ENCODE measurements around the gene METTL16. TPM values are rescaled to one million over a fixed set of nuclear protein-coding genes. Genes with fewer than 3 reads are reported as not detected.

METTL16 gene
- total and polyA plus RNA-seq, 12 donors, result 9.9 to 31.9 (median 26.5) TPM

DNA sequence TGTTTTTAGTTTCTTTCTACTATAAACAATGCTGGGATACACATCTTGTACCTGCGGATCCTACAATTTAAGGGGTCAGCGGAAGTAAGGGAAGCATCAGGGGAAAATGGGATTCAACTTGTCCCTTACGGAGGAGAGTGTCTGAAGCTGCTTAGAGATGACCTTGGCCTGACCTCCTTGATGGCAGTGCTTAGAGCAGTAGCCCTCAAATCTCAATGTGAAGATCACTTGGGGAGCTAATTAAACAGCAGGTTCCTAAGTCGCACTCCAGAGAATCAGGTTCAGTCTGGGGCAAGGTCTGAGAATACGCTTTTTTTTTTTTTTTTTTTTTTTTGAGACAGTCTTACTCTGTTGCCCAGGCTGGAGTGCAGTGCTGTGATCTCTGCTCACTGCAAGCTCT is 9.6 kb upstream of the METTL16 start:
- Histone ChIP-seq H3K36me3 (no peaks in the 10 kb centered on the region), H3K27ac (no peak overlapping the region), H3K4me3 (no peak overlapping the region), H3K27me3 (no peaks in the 10 kb centered on the region), H3K4me1 (peaks cover 0 to 6% (median 0%) of the 10 kb centered on the region in 9 donors), H3K9me3 (no peaks in the 10 kb centered on the region)
- 83 to 85% methylated on average over 4 to 5 of the region's 5 CpGs for WGBS, 2 donors
- intact Hi-C loops (cut with DNase I), result loop anchor here in 1 of 10 donors (10.0 kb wide), 1 partner anchor 54 kb away; no protein-coding TSS in a partner anchor
- TF ChIP-seq, protein P1, sequence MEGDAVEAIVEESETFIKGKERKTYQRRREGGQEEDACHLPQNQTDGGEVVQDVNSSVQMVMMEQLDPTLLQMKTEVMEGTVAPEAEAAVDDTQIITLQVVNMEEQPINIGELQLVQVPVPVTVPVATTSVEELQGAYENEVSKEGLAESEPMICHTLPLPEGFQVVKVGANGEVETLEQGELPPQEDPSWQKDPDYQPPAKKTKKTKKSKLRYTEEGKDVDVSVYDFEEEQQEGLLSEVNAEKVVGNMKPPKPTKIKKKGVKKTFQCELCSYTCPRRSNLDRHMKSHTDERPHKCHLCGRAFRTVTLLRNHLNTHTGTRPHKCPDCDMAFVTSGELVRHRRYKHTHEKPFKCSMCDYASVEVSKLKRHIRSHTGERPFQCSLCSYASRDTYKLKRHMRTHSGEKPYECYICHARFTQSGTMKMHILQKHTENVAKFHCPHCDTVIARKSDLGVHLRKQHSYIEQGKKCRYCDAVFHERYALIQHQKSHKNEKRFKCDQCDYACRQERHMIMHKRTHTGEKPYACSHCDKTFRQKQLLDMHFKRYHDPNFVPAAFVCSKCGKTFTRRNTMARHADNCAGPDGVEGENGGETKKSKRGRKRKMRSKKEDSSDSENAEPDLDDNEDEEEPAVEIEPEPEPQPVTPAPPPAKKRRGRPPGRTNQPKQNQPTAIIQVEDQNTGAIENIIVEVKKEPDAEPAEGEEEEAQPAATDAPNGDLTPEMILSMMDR (IDR thresholded peaks at IDR 0.05), result no peak
- DNase-seq (no peak), ATAC-seq (no peak)

DNA sequence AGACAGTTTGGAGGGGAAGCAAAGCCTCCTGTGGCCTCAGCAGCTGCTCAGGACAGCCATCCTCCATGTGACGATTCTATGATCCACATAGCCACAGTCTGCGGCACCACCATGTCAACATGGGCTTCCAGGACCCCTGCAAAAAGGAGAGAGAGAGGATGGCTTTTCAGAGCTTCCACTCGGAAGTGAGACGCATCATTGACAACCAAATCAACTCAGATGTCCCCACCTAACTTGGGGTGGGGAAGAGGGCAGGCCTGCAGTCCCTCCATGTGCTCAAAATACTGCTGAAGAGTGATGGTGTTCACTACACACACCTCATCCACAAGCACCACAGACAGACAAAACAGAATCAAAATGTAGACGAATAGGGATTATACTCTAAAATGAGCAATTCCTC is 5.9 kb upstream of the METTL16 start:
- peaks cover 0 to 4% (median 2%) of the 10 kb centered on the region in 9 donors for H3K4me1 ChIP-seq
- no peak overlapping the region for H3K27ac ChIP-seq
- no peaks in the 10 kb centered on the region for H3K9me3 ChIP-seq
- no peaks in the 10 kb centered on the region for H3K27me3 ChIP-seq
- intact Hi-C loops (cut with DNase I), result loop anchor here in 2 of 10 donors (10.0 kb wide), 1 partner anchor 167 kb away; no protein-coding TSS in a partner anchor
- DNase-seq, result no peak
- H3K4me3 ChIP-seq, result no peak overlapping the region
- TF ChIP-seq, protein P1 (IDR thresholded peaks at IDR 0.05), result no peak
- 82 to 88% methylated on average over 5 of the region's 5 CpGs for WGBS, 2 donors
- ATAC-seq, result no peak
- H3K36me3 ChIP-seq, result no peaks in the 10 kb centered on the region

DNA sequence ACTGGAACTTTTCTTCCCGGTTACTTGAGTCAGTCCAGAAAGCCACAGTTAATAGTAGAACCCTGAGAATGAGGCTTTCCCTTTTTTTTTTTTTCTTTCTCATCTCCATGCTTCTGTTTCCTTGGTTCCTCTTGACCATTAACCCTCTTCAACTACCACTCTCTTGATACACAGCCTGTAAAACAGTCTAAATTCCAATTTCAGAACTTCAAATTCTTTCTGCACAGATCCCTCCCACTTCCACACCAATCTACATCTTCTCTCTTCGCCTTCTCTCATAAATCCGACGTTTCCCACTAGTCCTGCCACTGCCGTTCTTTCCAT is 588 bp downstream of the METTL16 start:
- peaks cover 4 to 38% (median 28%) of the 10 kb centered on the region in 9 donors for H3K4me1 ChIP-seq
- ATAC-seq, result peak in 1 of 8 donors; percentile 2
- intact Hi-C loops (cut with DNase I), result loop anchor here in 2 of 10 donors (10.0 kb wide), 1 partner anchor 174 kb away; no protein-coding TSS in a partner anchor

DNA sequence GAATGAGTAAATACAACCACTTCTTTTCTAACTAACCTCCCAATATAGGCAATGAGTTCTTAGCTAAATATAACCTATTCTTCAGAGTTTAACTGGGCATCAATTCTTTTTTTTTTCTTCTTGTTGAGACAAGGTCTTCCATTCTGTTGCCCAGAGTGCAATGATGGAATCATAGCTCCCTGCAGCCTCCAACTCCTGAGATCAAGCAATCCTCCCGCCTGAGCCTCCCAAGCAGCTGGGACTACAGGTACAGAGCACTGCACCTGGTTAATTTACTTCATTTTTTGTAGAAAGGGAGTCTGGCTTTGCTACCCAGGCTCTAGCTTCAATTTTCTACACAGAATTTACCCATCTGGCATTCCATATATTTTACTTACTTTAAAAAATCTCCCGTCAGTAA is 1.1 kb downstream of the METTL16 start:
- Histone ChIP-seq H3K36me3 (no peaks in the 10 kb centered on the region), H3K4me3 (peak overlapping the region in 9 of 10 donors; percentile 56 to 99 (median 72)), H3K27me3 (no peaks in the 10 kb centered on the region), H3K4me1 (peaks cover 4 to 38% (median 28%) of the 10 kb centered on the region in 9 donors), H3K27ac (peak overlapping the region in 6 of 10 donors; percentile 82 to 97 (median 88)), H3K9me3 (no peaks in the 10 kb centered on the region)
- TF ChIP-seq, protein P1 (IDR thresholded peaks at IDR 0.05), result no peak
- no peak for DNase-seq
- ATAC-seq, result no peak
- 49 to 60% methylated on average over 2 of the region's 2 CpGs for WGBS, 2 donors
- intact Hi-C loops (cut with DNase I), result loop anchor here in 2 of 10 donors (10.0 kb wide), 1 partner anchor 174 kb away; no protein-coding TSS in a partner anchor

More for the DNA sequence above, 588 bp downstream of the METTL16 start:
- 0 to 5% methylated on average over 5 of the region's 5 CpGs for WGBS, 2 donors
- peak overlapping the region; percentile 69 to 97 (median 88) for H3K27ac ChIP-seq
- no peaks in the 10 kb centered on the region for H3K36me3 ChIP-seq
- no peak for DNase-seq
- H3K9me3 ChIP-seq, result no peaks in the 10 kb centered on the region
- TF ChIP-seq, protein P1 (IDR thresholded peaks at IDR 0.05), result no peak
- H3K4me3 ChIP-seq, result peak overlapping the region; percentile 56 to 99 (median 72)
- no peaks in the 10 kb centered on the region for H3K27me3 ChIP-seq

Data from heart right ventricle (tissue), 16 donors.